Measurements from ENCODE around the gene UNC45A.
A peak's percentile ranks its signal among the peaks of the same experiment; 100 is the strongest.

UNC45A gene

GRCh38 chr15:90903733-90904536, 31.1 kb upstream of the UNC45A start:
- peak; percentile 54 for DNase-seq
- H4K20me1 ChIP-seq (ENCODE audit: insufficient read depth, low read length), result no peaks in the 10 kb centered on the region

GRCh38 chr15:90904746-90905145, 30.3 kb upstream of the UNC45A start:
- Histone ChIP-seq H3K27me3 (replicated peaks; ENCODE audit: insufficient read depth, low read length) (no peaks in the 10 kb centered on the region), H2AFZ (ENCODE audit: low read length) (no peak overlapping the region), H3K9me3 (replicated peaks; ENCODE audit: insufficient read depth, low read length) (no peaks in the 10 kb centered on the region), H3K9ac (ENCODE audit: low read length) (no peak overlapping the region), H3K36me3 (replicated peaks; ENCODE audit: insufficient read depth, low read length) (0 out of 2 replicates have a peak, but pooled peaks cover 8% of the 10 kb centered on the region), H3K79me2 (ENCODE audit: low read length) (peaks cover 25% of the 10 kb centered on the region), H4K20me1 (ENCODE audit: insufficient read depth, low read length) (no peaks in the 10 kb centered on the region), H3K9me2 (replicated peaks; ENCODE audit: insufficient read depth, low read length) (no peaks in the 10 kb centered on the region), H3K27ac (ENCODE audit: low read length) (no peak overlapping the region), H3K4me3 (ENCODE audit: low read length) (no peak overlapping the region), H3K4me2 (ENCODE audit: low read depth, low read length) (no peak overlapping the region), H3K4me1 (ENCODE audit: low read length) (peaks cover 5% of the 10 kb centered on the region; the same call in 1 of the 2 replicates), H3F3A (ENCODE audit: insufficient read depth, low read length) (peaks cover 21% of the 10 kb centered on the region)
- TF ChIP-seq CTCF (IDR thresholded peaks at IDR 0.05; ENCODE audit: low read length), result no peak
- no peak for TF ChIP-seq EZH2 (optimal IDR thresholded peaks at IDR 0.05; ENCODE audit: low read depth, low read length)
- TF ChIP-seq EZH2phosphoT487 (IDR thresholded peaks at IDR 0.05; ENCODE audit: low read length), result no peak
- no peak for DNase-seq

More at GRCh38 chr15:90903733-90904536, 31.1 kb upstream of the UNC45A start:
- Histone ChIP-seq H3K27ac (ENCODE audit: low read length) (peak overlapping the region; percentile 77; the same call in 1 of the 2 replicates), H3K4me3 (ENCODE audit: low read length) (peak overlapping the region; percentile 87), H2AFZ (ENCODE audit: low read length) (peak overlapping the region; percentile 93), H3K4me1 (ENCODE audit: low read length) (peaks cover 5% of the 10 kb centered on the region; the same call in 1 of the 2 replicates), H3K4me2 (ENCODE audit: low read depth, low read length) (peak overlapping the region; percentile 99), H3K9me2 (replicated peaks; ENCODE audit: insufficient read depth, low read length) (no peaks in the 10 kb centered on the region), H3K36me3 (replicated peaks; ENCODE audit: insufficient read depth, low read length) (0 out of 2 replicates have a peak, but pooled peaks cover 8% of the 10 kb centered on the region), H3K27me3 (replicated peaks; ENCODE audit: insufficient read depth, low read length) (no peaks in the 10 kb centered on the region), H3K9ac (ENCODE audit: low read length) (peak overlapping the region; percentile 73), H3K79me2 (ENCODE audit: low read length) (peaks cover 25% of the 10 kb centered on the region), H3F3A (ENCODE audit: insufficient read depth, low read length) (peaks cover 21% of the 10 kb centered on the region), H3K9me3 (replicated peaks; ENCODE audit: insufficient read depth, low read length) (no peaks in the 10 kb centered on the region)
- no peak for TF ChIP-seq EZH2phosphoT487 (IDR thresholded peaks at IDR 0.05; ENCODE audit: low read length)
- no peak for TF ChIP-seq EZH2 (optimal IDR thresholded peaks at IDR 0.05; ENCODE audit: low read depth, low read length)
- peak; percentile 35 for TF ChIP-seq CTCF (IDR thresholded peaks at IDR 0.05; ENCODE audit: low read length)

DNA sequence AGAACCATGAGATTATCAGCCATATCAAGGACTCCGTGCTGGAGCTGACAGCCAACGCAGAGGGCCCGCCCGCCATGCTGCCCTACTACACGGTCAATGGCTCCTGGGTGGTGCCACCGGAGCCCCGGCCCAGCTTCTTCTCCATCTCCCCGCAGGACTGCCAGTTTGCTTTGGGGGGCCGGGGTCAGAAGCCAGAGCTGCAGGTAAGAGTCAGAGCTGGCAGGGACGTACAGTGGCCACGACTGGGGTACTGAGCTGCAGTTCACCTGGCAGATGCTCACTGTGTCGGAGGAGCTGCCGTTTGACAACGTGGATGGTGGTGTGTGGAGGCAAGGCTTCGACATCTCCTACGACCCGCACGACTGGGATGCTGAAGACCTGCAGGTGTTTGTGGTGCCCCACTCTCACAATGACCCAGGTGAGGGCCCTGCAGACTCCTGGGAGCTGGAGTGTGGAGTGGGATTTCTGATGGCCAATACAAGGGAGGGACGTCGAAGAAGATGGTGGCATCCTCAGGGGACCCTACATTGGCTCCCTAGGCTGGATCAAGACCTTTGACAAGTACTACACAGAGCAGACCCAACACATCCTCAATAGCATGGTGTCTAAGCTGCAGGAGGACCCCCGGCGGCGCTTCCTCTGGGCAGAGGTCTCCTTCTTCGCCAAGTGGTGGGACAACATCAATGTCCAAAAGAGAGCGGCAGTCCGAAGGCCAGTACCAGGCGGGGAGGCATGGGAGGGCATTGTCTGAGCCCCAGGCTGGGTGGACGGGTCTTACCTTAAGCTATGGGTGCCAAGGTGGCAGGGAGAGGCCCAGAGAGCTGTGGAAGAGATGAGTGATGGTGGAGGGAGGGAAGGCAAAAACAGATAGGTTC, 29.5 kb upstream of the UNC45A start:
- Histone ChIP-seq H3K4me3 (ENCODE audit: low read length) (no peak overlapping the region), H3K9me2 (replicated peaks; ENCODE audit: insufficient read depth, low read length) (no peaks in the 10 kb centered on the region), H3K27me3 (replicated peaks; ENCODE audit: insufficient read depth, low read length) (no peaks in the 10 kb centered on the region), H2AFZ (ENCODE audit: low read length) (no peak overlapping the region), H3K4me1 (ENCODE audit: low read length) (peaks cover 5% of the 10 kb centered on the region; the same call in 1 of the 2 replicates), H3K27ac (ENCODE audit: low read length) (no peak overlapping the region), H4K20me1 (ENCODE audit: insufficient read depth, low read length) (no peaks in the 10 kb centered on the region), H3K79me2 (ENCODE audit: low read length) (peaks cover 25% of the 10 kb centered on the region), H3K9me3 (replicated peaks; ENCODE audit: insufficient read depth, low read length) (no peaks in the 10 kb centered on the region), H3K36me3 (replicated peaks; ENCODE audit: insufficient read depth, low read length) (0 out of 2 replicates have a peak, but pooled peaks cover 8% of the 10 kb centered on the region), H3K4me2 (ENCODE audit: low read depth, low read length) (no peak overlapping the region), H3K9ac (ENCODE audit: low read length) (no peak overlapping the region), H3F3A (ENCODE audit: insufficient read depth, low read length) (peaks cover 21% of the 10 kb centered on the region)
- TF ChIP-seq CTCF (IDR thresholded peaks at IDR 0.05; ENCODE audit: low read length), result no peak
- TF ChIP-seq EZH2phosphoT487 (IDR thresholded peaks at IDR 0.05; ENCODE audit: low read length), result no peak
- no peak for TF ChIP-seq EZH2 (optimal IDR thresholded peaks at IDR 0.05; ENCODE audit: low read depth, low read length)
- no peak for DNase-seq

All from MM.1S (cell line).